WTC11 (cell line): Measurements from ENCODE around the gene RNASEL. TPM values are rescaled to one million over a fixed set of nuclear protein-coding genes. Genes with fewer than 3 reads are reported as not detected.

Experiments
- ATAC-seq: fragments of 200-7000 bp; cut with Tn5 transposase; 2 replicates; pipeline ENCODE4 v1.10.0; 2021; ENCODE audit warnings: mild to moderate bottlenecking, moderate library complexity
- CTCF ChIA-PET: fragments of 300-600 bp; sonication (Branson Sonifier 250); formaldehyde crosslinking; loops from one replicate; lab custom pipeline; 2021; ENCODE audit warnings: antibody characterized with exemption; lab: Charles Lee
- POLR2A ChIA-PET: fragments of 350-600 bp; sonication (Branson Sonifier 250); formaldehyde crosslinking; loops from one replicate; lab custom pipeline; 2021; ENCODE audit warnings: antibody characterized with exemption; lab: Charles Lee
- DNase-seq: peaks from one replicate; pipeline ENCODE4 v3.0.0; 2021; ENCODE audit warnings: low spot score
- H3K27ac Mint-ChIP-seq: 2 replicates; pipeline ENCODE4 v1.8.0; 2021; ENCODE audit warnings: mixed read lengths
- H3K27me3 Mint-ChIP-seq: 2 replicates; pipeline ENCODE4 v1.8.0; 2021; ENCODE audit warnings: low read depth, mild to moderate bottlenecking, moderate library complexity, mixed read lengths
- H3K36me3 Mint-ChIP-seq: 2 replicates; pipeline ENCODE4 v1.8.0; 2021; ENCODE audit warnings: mixed read lengths
- H3K4me1 Mint-ChIP-seq: 2 replicates; pipeline ENCODE4 v1.8.0; 2022; ENCODE audit warnings: mixed read lengths
- H3K4me3 Mint-ChIP-seq: 2 replicates; pipeline ENCODE4 v1.8.0; 2021; ENCODE audit warnings: mild to moderate bottlenecking, moderate library complexity, mixed read lengths
- H3K9me3 Mint-ChIP-seq: 2 replicates; pipeline ENCODE4 v1.8.0; 2021; ENCODE audit warnings: mixed read lengths
- CBFB ChIP-seq: sonication (generic); formaldehyde crosslinking; IDR thresholded peaks from 2 replicates; pipeline ENCODE4 v1.8.1; 2022; ENCODE audit warnings: mild to moderate bottlenecking, low read depth, missing genetic modification reagents
- ELF4 ChIP-seq: sonication (generic); formaldehyde crosslinking; IDR thresholded peaks from 2 replicates; pipeline ENCODE4 v1.8.1; 2022; ENCODE audit warnings: low read depth, mild to moderate bottlenecking, moderate library complexity, missing genetic modification reagents
- FOXP1 ChIP-seq: sonication (generic); formaldehyde crosslinking; IDR thresholded peaks from 2 replicates; pipeline ENCODE4 v1.8.0; 2022; ENCODE audit warnings: missing genetic modification reagents, mild to moderate bottlenecking, moderate library complexity, borderline replicate concordance
- GRHL2 ChIP-seq: fragments of 250-450 bp; sonication (Bioruptor Pico); IDR thresholded peaks from 2 replicates; pipeline ENCODE4 v1.8.0; 2022; ENCODE audit warnings: mild to moderate bottlenecking, moderate library complexity; ENCODE audit not compliant: insufficient replicate concordance, severe bottlenecking
- IRF2 ChIP-seq: sonication (generic); formaldehyde crosslinking; IDR thresholded peaks from 2 replicates; pipeline ENCODE4 v1.8.0; 2022; ENCODE audit warnings: low read depth, missing genetic modification reagents, borderline replicate concordance
- MXD4 ChIP-seq: fragments of 250-450 bp; sonication (Bioruptor Pico); IDR thresholded peaks from 2 replicates; pipeline ENCODE4 v1.8.0; 2021; ENCODE audit warnings: mild to moderate bottlenecking, moderate library complexity, borderline replicate concordance
- NFE2L1 ChIP-seq: sonication (generic); formaldehyde crosslinking; IDR thresholded peaks from 2 replicates; pipeline ENCODE4 v1.8.1; 2023; ENCODE audit warnings: missing genetic modification reagents
- TP53 ChIP-seq: sonication (generic); formaldehyde crosslinking; IDR thresholded peaks from 2 replicates; pipeline ENCODE4 v1.8.1; 2023; ENCODE audit warnings: mild to moderate bottlenecking, missing genetic modification reagents
- ZNF121 ChIP-seq: sonication (generic); formaldehyde crosslinking; IDR thresholded peaks from 2 replicates; pipeline ENCODE4 v1.8.0; 2023; ENCODE audit warnings: missing genetic modification reagents
- total RNA-seq: library from RNA; stranded (reverse); gene quantifications from 3 replicates; pipeline ENCODE4 v1.2.3, GENCODE V29; 2021
- TF ChIP-seq, protein P1 (sequence below): fragments of 200-600 bp; IDR thresholded peaks from 2 replicates; pipeline ENCODE4 v1.8.0; 2022; ENCODE audit warnings: antibody characterized with exemption
- TF ChIP-seq, protein P2 (sequence below): sonication (generic); formaldehyde crosslinking; IDR thresholded peaks from 2 replicates; pipeline ENCODE4 v1.8.1; 2022; ENCODE audit warnings: missing genetic modification reagents, borderline replicate concordance
- TF ChIP-seq, protein P3 (sequence below): sonication (generic); formaldehyde crosslinking; IDR thresholded peaks from 2 replicates; pipeline ENCODE4 v1.8.1; 2023; ENCODE audit warnings: mild to moderate bottlenecking, missing genetic modification reagents, moderate library complexity
- TF ChIP-seq, protein P4 (sequence below): sonication (generic); formaldehyde crosslinking; conservative IDR thresholded peaks from 2 replicates; pipeline ENCODE4 v1.8.1; 2023; ENCODE audit warnings: mild to moderate bottlenecking, low read depth, missing genetic modification reagents, moderate library complexity
- TF ChIP-seq, protein P5 (sequence below): sonication (generic); formaldehyde crosslinking; IDR thresholded peaks from 2 replicates; pipeline ENCODE4 v1.8.0; 2023; ENCODE audit warnings: mild to moderate bottlenecking, missing genetic modification reagents
- TF ChIP-seq, protein P6 (sequence below): sonication (generic); formaldehyde crosslinking; IDR thresholded peaks from 2 replicates; pipeline ENCODE4 v1.8.1; 2023; ENCODE audit warnings: mild to moderate bottlenecking, missing genetic modification reagents, borderline replicate concordance

Gene RNASEL
- total RNA-seq, 1 experiment from 2014 or later, result 0.77 TPM

DNA sequence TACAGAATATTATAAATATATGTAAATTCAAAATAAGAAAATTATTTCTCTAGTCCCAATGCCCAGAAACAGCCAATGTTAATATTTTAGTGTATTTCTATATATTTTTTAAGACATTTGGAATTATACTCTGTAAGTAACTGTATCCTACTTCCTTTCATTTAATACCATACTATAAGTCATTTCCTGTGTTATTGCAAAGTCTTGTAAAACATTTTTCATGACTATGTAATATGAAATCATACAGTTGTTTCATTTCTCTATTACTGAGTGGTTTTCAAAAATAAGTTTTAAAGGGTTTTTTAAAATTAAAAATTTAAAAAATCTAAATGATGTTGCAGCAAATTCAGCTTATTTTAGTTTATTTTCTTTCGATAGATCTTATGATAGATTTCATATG is 2.0 kb downstream of the RNASEL start (continued):
- TF ChIP-seq, protein P1, sequence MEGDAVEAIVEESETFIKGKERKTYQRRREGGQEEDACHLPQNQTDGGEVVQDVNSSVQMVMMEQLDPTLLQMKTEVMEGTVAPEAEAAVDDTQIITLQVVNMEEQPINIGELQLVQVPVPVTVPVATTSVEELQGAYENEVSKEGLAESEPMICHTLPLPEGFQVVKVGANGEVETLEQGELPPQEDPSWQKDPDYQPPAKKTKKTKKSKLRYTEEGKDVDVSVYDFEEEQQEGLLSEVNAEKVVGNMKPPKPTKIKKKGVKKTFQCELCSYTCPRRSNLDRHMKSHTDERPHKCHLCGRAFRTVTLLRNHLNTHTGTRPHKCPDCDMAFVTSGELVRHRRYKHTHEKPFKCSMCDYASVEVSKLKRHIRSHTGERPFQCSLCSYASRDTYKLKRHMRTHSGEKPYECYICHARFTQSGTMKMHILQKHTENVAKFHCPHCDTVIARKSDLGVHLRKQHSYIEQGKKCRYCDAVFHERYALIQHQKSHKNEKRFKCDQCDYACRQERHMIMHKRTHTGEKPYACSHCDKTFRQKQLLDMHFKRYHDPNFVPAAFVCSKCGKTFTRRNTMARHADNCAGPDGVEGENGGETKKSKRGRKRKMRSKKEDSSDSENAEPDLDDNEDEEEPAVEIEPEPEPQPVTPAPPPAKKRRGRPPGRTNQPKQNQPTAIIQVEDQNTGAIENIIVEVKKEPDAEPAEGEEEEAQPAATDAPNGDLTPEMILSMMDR, result no peak
- TF ChIP-seq, protein P2, sequence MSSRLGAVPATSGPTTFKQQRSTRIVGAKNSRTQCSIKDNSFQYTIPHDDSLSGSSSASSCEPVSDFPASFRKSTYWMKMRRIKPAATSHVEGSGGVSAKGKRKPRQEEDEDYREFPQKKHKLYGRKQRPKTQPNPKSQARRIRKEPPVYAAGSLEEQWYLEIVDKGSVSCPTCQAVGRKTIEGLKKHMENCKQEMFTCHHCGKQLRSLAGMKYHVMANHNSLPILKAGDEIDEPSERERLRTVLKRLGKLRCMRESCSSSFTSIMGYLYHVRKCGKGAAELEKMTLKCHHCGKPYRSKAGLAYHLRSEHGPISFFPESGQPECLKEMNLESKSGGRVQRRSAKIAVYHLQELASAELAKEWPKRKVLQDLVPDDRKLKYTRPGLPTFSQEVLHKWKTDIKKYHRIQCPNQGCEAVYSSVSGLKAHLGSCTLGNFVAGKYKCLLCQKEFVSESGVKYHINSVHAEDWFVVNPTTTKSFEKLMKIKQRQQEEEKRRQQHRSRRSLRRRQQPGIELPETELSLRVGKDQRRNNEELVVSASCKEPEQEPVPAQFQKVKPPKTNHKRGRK, result no peak
- TF ChIP-seq ELF4 (CRISPR knock-in tag), result no peak

DNA sequence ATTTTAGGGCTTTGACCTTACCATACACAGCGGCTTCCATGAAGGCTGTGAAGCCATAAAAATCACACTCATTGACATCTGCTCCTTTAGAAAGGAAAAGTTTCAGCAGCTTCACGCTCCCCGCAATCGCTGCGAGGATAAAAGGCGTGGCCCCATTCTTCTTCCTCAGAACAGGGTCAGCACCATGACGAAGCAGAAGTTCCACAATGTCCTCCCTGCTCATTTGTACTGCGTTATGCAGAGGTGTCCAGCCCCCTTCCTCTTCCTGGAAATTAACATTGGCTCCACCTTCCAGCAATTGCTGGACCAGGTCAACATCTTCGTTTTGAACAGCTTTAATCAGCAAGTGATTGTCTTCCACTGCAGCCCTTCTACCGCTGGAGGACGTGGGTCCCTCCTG is 2.7 kb downstream of the RNASEL start:
- Mint-ChIP-seq H3K36me3 (no peaks in the 10 kb centered on the region), H3K27me3 (peaks cover 3% of the 10 kb centered on the region; the same call in 1 of the 2 replicates), H3K27ac (no peak overlapping the region), H3K9me3 (peaks cover 11% of the 10 kb centered on the region), H3K4me3 (no peak overlapping the region), H3K4me1 (peaks cover 19% of the 10 kb centered on the region)
- ChIA-PET CTCF (interaction anchor here (1.5 kb wide), 1 partner anchor 196 kb away, joined by 3 read pairs; no protein-coding TSS in a partner anchor), POLR2A (no interaction called here)
- TF ChIP-seq, protein P3, sequence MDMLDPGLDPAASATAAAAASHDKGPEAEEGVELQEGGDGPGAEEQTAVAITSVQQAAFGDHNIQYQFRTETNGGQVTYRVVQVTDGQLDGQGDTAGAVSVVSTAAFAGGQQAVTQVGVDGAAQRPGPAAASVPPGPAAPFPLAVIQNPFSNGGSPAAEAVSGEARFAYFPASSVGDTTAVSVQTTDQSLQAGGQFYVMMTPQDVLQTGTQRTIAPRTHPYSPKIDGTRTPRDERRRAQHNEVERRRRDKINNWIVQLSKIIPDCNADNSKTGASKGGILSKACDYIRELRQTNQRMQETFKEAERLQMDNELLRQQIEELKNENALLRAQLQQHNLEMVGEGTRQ (CRISPR knock-in tag), result no peak
- TF ChIP-seq NFE2L1 (CRISPR knock-in tag) (no peak), TP53 (CRISPR knock-in tag) (no peak), IRF2 (no peak), ZNF121 (CRISPR knock-in tag) (no peak), MXD4 (CRISPR knock-in tag) (no peak), CBFB (CRISPR knock-in tag) (no peak), FOXP1 (CRISPR knock-in tag) (no peak), ELF4 (CRISPR knock-in tag) (no peak), GRHL2 (no peak)
- TF ChIP-seq, protein P4, sequence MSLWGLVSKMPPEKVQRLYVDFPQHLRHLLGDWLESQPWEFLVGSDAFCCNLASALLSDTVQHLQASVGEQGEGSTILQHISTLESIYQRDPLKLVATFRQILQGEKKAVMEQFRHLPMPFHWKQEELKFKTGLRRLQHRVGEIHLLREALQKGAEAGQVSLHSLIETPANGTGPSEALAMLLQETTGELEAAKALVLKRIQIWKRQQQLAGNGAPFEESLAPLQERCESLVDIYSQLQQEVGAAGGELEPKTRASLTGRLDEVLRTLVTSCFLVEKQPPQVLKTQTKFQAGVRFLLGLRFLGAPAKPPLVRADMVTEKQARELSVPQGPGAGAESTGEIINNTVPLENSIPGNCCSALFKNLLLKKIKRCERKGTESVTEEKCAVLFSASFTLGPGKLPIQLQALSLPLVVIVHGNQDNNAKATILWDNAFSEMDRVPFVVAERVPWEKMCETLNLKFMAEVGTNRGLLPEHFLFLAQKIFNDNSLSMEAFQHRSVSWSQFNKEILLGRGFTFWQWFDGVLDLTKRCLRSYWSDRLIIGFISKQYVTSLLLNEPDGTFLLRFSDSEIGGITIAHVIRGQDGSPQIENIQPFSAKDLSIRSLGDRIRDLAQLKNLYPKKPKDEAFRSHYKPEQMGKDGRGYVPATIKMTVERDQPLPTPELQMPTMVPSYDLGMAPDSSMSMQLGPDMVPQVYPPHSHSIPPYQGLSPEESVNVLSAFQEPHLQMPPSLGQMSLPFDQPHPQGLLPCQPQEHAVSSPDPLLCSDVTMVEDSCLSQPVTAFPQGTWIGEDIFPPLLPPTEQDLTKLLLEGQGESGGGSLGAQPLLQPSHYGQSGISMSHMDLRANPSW (CRISPR knock-in tag), result no peak
- TF ChIP-seq, protein P5, sequence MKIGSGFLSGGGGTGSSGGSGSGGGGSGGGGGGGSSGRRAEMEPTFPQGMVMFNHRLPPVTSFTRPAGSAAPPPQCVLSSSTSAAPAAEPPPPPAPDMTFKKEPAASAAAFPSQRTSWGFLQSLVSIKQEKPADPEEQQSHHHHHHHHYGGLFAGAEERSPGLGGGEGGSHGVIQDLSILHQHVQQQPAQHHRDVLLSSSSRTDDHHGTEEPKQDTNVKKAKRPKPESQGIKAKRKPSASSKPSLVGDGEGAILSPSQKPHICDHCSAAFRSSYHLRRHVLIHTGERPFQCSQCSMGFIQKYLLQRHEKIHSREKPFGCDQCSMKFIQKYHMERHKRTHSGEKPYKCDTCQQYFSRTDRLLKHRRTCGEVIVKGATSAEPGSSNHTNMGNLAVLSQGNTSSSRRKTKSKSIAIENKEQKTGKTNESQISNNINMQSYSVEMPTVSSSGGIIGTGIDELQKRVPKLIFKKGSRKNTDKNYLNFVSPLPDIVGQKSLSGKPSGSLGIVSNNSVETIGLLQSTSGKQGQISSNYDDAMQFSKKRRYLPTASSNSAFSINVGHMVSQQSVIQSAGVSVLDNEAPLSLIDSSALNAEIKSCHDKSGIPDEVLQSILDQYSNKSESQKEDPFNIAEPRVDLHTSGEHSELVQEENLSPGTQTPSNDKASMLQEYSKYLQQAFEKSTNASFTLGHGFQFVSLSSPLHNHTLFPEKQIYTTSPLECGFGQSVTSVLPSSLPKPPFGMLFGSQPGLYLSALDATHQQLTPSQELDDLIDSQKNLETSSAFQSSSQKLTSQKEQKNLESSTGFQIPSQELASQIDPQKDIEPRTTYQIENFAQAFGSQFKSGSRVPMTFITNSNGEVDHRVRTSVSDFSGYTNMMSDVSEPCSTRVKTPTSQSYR, result no peak
- TF ChIP-seq, protein P6, sequence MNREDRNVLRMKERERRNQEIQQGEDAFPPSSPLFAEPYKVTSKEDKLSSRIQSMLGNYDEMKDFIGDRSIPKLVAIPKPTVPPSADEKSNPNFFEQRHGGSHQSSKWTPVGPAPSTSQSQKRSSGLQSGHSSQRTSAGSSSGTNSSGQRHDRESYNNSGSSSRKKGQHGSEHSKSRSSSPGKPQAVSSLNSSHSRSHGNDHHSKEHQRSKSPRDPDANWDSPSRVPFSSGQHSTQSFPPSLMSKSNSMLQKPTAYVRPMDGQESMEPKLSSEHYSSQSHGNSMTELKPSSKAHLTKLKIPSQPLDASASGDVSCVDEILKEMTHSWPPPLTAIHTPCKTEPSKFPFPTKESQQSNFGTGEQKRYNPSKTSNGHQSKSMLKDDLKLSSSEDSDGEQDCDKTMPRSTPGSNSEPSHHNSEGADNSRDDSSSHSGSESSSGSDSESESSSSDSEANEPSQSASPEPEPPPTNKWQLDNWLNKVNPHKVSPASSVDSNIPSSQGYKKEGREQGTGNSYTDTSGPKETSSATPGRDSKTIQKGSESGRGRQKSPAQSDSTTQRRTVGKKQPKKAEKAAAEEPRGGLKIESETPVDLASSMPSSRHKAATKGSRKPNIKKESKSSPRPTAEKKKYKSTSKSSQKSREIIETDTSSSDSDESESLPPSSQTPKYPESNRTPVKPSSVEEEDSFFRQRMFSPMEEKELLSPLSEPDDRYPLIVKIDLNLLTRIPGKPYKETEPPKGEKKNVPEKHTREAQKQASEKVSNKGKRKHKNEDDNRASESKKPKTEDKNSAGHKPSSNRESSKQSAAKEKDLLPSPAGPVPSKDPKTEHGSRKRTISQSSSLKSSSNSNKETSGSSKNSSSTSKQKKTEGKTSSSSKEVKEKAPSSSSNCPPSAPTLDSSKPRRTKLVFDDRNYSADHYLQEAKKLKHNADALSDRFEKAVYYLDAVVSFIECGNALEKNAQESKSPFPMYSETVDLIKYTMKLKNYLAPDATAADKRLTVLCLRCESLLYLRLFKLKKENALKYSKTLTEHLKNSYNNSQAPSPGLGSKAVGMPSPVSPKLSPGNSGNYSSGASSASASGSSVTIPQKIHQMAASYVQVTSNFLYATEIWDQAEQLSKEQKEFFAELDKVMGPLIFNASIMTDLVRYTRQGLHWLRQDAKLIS (CRISPR knock-in tag), result no peak
- DNase-seq (no peak), ATAC-seq (no peak)
